ENCODE data around the gene SMC4.
"Not testable (repeated sequence)": the region's sequence is repeated elsewhere in the genome, so short reads cannot be mapped to it uniquely, and the experiment has no call there.

The SMC4 gene

GRCh38 chr3:160446522-160447056 is 47.1 kb downstream of the SMC4 start:
- no peak for DNase-seq (ENCODE audit: low read depth)

- DNase-seq (ENCODE audit: low read depth) = no peak
These were observed 48.1 kb downstream of the SMC4 start for GRCh38 chr3:160447544-160447943.

GRCh38 chr3:160448845-160449635 is 49.6 kb downstream of the SMC4 start:
- DNase-seq (ENCODE audit: low read depth) = no peak

GRCh38 chr3:160449636-160450598 is 50.5 kb downstream of the SMC4 start, which contains the start of gene TRIM59:
Gene TRIM59, minus strand, starts transcription at chr3:160449786. Its CDS starts 10,603 bp downstream, at chr3:160439183.
- DNase-seq (ENCODE audit: low read depth) = peak; percentile 89

GRCh38 chr3:160450846-160451245 is 51.4 kb downstream of the SMC4 start:
- peak; percentile 63 for DNase-seq (ENCODE audit: low read depth)

- no peak for DNase-seq (ENCODE audit: low read depth)
These were observed 52.2 kb downstream of the SMC4 start for GRCh38 chr3:160451602-160452001.

GRCh38 chr3:160452251-160452650 is 52.8 kb downstream of the SMC4 start:
- DNase-seq (ENCODE audit: low read depth) = not testable (repeated sequence)

- no peak for DNase-seq (ENCODE audit: low read depth)
These were observed 55.5 kb downstream of the SMC4 start for GRCh38 chr3:160454995-160455394.

GRCh38 chr3:160455846-160456245 is 56.4 kb downstream of the SMC4 start:
- no peak for DNase-seq (ENCODE audit: low read depth)

- DNase-seq (ENCODE audit: low read depth) = no peak
These were observed 58.7 kb downstream of the SMC4 start for GRCh38 chr3:160458151-160458550.

GRCh38 chr3:160459450-160459970 is 60.1 kb downstream of the SMC4 start:
- DNase-seq (ENCODE audit: low read depth) = no peak

GRCh38 chr3:160460033-160460432 is 60.6 kb downstream of the SMC4 start:
- no peak for DNase-seq (ENCODE audit: low read depth)

GRCh38 chr3:160464321-160464720 is 64.9 kb downstream of the SMC4 start:
- DNase-seq (ENCODE audit: low read depth) = no peak

GRCh38 chr3:160464971-160465370 is 65.5 kb downstream of the SMC4 start:
- DNase-seq (ENCODE audit: low read depth) = no peak

GRCh38 chr3:160470181-160470580 is 70.7 kb downstream of the SMC4 start:
- no peak for DNase-seq (ENCODE audit: low read depth)

- no peak for DNase-seq (ENCODE audit: low read depth)
These were observed 72.4 kb downstream of the SMC4 start for GRCh38 chr3:160471892-160472291.

GRCh38 chr3:160472344-160472743 is 72.9 kb downstream of the SMC4 start:
- no peak for DNase-seq (ENCODE audit: low read depth)

- peak; percentile 71 for DNase-seq (ENCODE audit: low read depth)
These were observed 73.8 kb downstream of the SMC4 start for GRCh38 chr3:160473221-160473620.

- peak; percentile 90 for DNase-seq (ENCODE audit: low read depth)
These were observed 74.5 kb downstream of the SMC4 start for GRCh38 chr3:160473978-160474377.

GRCh38 chr3:160474416-160474838 is 75.0 kb downstream of the SMC4 start:
- peak; percentile 29 for DNase-seq (ENCODE audit: low read depth)

GRCh38 chr3:160475153-160475552 is 75.7 kb downstream of the SMC4 start:
- no peak for DNase-seq (ENCODE audit: low read depth)

GRCh38 chr3:160475884-160476283 is 76.4 kb downstream of the SMC4 start:
- DNase-seq (ENCODE audit: low read depth) = no peak
